Stimulated activated CD4-positive, alpha-beta T cell treated with anti-CD3 and anti-CD28 coated beads, Interleukin-2, amount 100 ng/mL, for 48 hours (primary cell): ENCODE results near the gene EHD3.

Source experiments
- DNase-seq, 2 donors: peaks; one replicate each; pipeline ENCODE4 v3.0.0-alpha.2; 2020

The EHD3 gene

GRCh38 chr2:31233741-31234682, at the start of gene EHD3:
Gene EHD3 (plus strand): TSS chr2:31234152. CDS start chr2:31234622, 470 bp downstream.
- DNase-seq = peak; percentile 73 to 78

GRCh38 chr2:31187166-31187565, 46.8 kb upstream of the EHD3 start:
- no peak for DNase-seq

GRCh38 chr2:31188131-31188530, 45.8 kb upstream of the EHD3 start:
- no peak for DNase-seq

GRCh38 chr2:31189141-31189540, 44.8 kb upstream of the EHD3 start:
- no peak for DNase-seq

GRCh38 chr2:31190188-31190587, 43.8 kb upstream of the EHD3 start:
- DNase-seq = no peak

- no peak for DNase-seq
Measured at GRCh38 chr2:31191931-31192330, 42.0 kb upstream of the EHD3 start.

- DNase-seq = no peak
Measured at GRCh38 chr2:31192396-31192795, 41.6 kb upstream of the EHD3 start.

- no peak for DNase-seq
Measured at GRCh38 chr2:31192851-31193392, 41.0 kb upstream of the EHD3 start.

- DNase-seq = no peak
Measured at GRCh38 chr2:31193806-31194205, 40.1 kb upstream of the EHD3 start.

GRCh38 chr2:31196622-31197021, 37.3 kb upstream of the EHD3 start:
- no peak for DNase-seq

- no peak for DNase-seq
Measured at GRCh38 chr2:31197166-31197565, 36.8 kb upstream of the EHD3 start.

GRCh38 chr2:31197669-31198068, 36.3 kb upstream of the EHD3 start:
- DNase-seq = no peak

GRCh38 chr2:31199206-31199605, 34.7 kb upstream of the EHD3 start:
- DNase-seq = no peak

- no peak for DNase-seq
Measured at GRCh38 chr2:31200972-31201371, 33.0 kb upstream of the EHD3 start.

GRCh38 chr2:31202041-31202440, 31.9 kb upstream of the EHD3 start:
- no peak for DNase-seq

GRCh38 chr2:31202833-31203232, 31.1 kb upstream of the EHD3 start:
- DNase-seq = no peak

- no peak for DNase-seq
Measured at GRCh38 chr2:31203916-31204315, 30.0 kb upstream of the EHD3 start.

- DNase-seq = no peak
Measured at GRCh38 chr2:31204783-31205182, 29.2 kb upstream of the EHD3 start.

- DNase-seq = no peak
Measured at GRCh38 chr2:31205186-31205585, 28.8 kb upstream of the EHD3 start.

GRCh38 chr2:31205613-31206012, 28.3 kb upstream of the EHD3 start:
- no peak for DNase-seq

- no peak for DNase-seq
Measured at GRCh38 chr2:31207790-31208189, 26.2 kb upstream of the EHD3 start.

- DNase-seq = no peak
Measured at GRCh38 chr2:31208240-31208639, 25.7 kb upstream of the EHD3 start.

GRCh38 chr2:31212659-31213600, 21.0 kb upstream of the EHD3 start:
- DNase-seq = no peak
